Measurements from ENCODE around the gene C2CD2.

Gene C2CD2

GRCh38 chr21:41836166-41837015 lies 117.4 kb downstream of the C2CD2 start:
- DNase-seq, result no peak

DNA sequence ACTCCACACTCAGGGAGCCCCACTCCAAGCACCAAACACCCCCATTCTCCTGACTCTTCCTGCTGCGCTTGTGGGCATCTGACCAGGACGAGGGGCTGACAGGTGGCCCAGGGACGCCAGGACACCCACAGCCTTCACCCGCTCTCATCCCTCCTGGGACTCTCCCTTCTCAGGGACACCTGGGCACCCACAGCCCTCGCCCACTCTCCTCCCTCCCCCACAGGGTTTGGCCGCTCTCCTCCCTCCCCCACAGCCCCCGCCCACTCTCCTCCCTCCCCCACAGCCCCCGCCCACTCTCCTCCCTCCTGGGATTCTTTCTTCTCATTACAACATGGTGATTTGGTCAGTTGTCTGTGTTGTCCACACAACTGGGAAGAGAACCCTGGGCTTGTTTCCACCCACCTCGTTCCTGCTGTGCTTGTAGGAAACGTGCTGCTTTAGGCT lies 118.1 kb downstream of the C2CD2 start:
- DNase-seq, result no peak
